ENCODE measurements around the gene JKAMP.

GRCh38 chr14:59475709-59476108 is 8.6 kb upstream of the JKAMP start:
- no peak for TF ChIP-seq CTCF (IDR thresholded peaks at IDR 0.05)
- no peak for TF ChIP-seq POLR2A (IDR thresholded peaks at IDR 0.05)
- TF ChIP-seq POLR2AphosphoS5 (IDR thresholded peaks at IDR 0.05): no peak
- no peak for TF ChIP-seq EP300 (IDR thresholded peaks at IDR 0.05)
